PC-9 (cell line): ENCODE data around the gene LRP1B. TPM values are rescaled to one million over a fixed set of nuclear protein-coding genes. Genes with fewer than 3 reads are reported as not detected.

Experiments
- BruUV-seq: library from RNA; stranded (reverse); fragments of 400-500 nt; replicated peaks from 2 replicates; lab custom pipeline; 2021; lab: Mats Ljungman, UMichigan
- CTCF ChIA-PET: fragments of 300-600 bp; sonication (Branson Sonifier 250); formaldehyde crosslinking; loops from one replicate; lab custom pipeline; 2022; ENCODE audit warnings: antibody characterized with exemption; lab: Charles Lee
- POLR2A ChIA-PET: fragments of 300-600 bp; sonication (Branson Sonifier 250); formaldehyde crosslinking; loops from one replicate; lab custom pipeline; 2022; ENCODE audit warnings: antibody characterized with exemption; ENCODE audit not compliant: unreplicated experiment; lab: Charles Lee
- DNase-seq, 2 experiments: peaks; one replicate each; pipeline versions ENCODE4 v3.0.0 to v3.0.0-alpha.2; 2015 to 2022; ENCODE audit warnings: mixed read lengths in 1 of 2
- H2AFZ ChIP-seq: fragments of 200-600 bp; sonication (generic); 2 replicates; pipeline ENCODE4 v1.8.1; 2017; ENCODE audit warnings: antibody characterized with exemption
- H3F3A ChIP-seq: fragments of 200-600 bp; sonication (generic); 2 replicates; pipeline ENCODE4 v1.8.1; 2017; ENCODE audit warnings: antibody characterized with exemption, mild to moderate bottlenecking, low read depth; ENCODE audit not compliant: insufficient read depth
- H3K27ac ChIP-seq: fragments of 200-600 bp; sonication (generic); 2 replicates; pipeline ENCODE4 v1.6.1; 2016; ENCODE audit warnings: mixed run types
- H3K27me3 ChIP-seq: fragments of 200-600 bp; sonication (generic); 2 replicates; pipeline ENCODE4 v1.6.1; 2016; ENCODE audit warnings: low read depth, mixed run types; ENCODE audit not compliant: insufficient read depth
- H3K36me3 ChIP-seq: fragments of 200-600 bp; sonication (generic); 2 replicates; pipeline ENCODE4 v1.6.1; 2016; ENCODE audit warnings: low read depth, mixed run types
- H3K4me1 ChIP-seq: fragments of 200-600 bp; sonication (generic); replicated peaks from 2 replicates; pipeline ENCODE4 v1.6.1; 2016; ENCODE audit warnings: mixed run types; ENCODE audit not compliant: insufficient read depth
- H3K4me2 ChIP-seq: fragments of 200-600 bp; sonication (generic); 2 replicates; pipeline ENCODE4 v1.6.1; 2017; ENCODE audit warnings: mixed run types
- H3K4me3 ChIP-seq: fragments of 200-600 bp; sonication (generic); 2 replicates; pipeline ENCODE4 v1.6.1; 2016; ENCODE audit warnings: mixed run types
- H3K79me2 ChIP-seq: fragments of 200-600 bp; sonication (generic); 2 replicates; pipeline ENCODE4 v1.6.1; 2017; ENCODE audit warnings: low read depth, mixed run types
- H3K9me2 ChIP-seq: fragments of 200-600 bp; sonication (generic); 2 replicates; pipeline ENCODE4 v1.8.1; 2017; ENCODE audit warnings: mild to moderate bottlenecking; ENCODE audit not compliant: insufficient read depth
- H3K9me3 ChIP-seq: fragments of 200-600 bp; sonication (generic); 2 replicates; pipeline ENCODE4 v1.8.1; 2016; ENCODE audit warnings: low read depth; ENCODE audit not compliant: insufficient read depth
- H4K20me1 ChIP-seq: fragments of 200-600 bp; sonication (generic); 2 replicates; pipeline ENCODE4 v1.8.1; 2017; ENCODE audit not compliant: insufficient read depth
- CTCF ChIP-seq: fragments of 200-600 bp; sonication (generic); conservative IDR thresholded peaks from 2 replicates; pipeline ENCODE4 v1.6.1; 2017; ENCODE audit warnings: mixed run types, antibody characterized with exemption, mild to moderate bottlenecking, moderate library complexity
- EZH2 ChIP-seq: fragments of 200-600 bp; sonication (generic); IDR thresholded peaks from 2 replicates; pipeline ENCODE4 v1.8.0; 2017; ENCODE audit warnings: antibody characterized with exemption, low read depth
- intact Hi-C: fragments of 100-400 bp; cut with micrococcal nuclease; formaldehyde crosslinking; loops from one replicate; pipeline ENCODE4 v1.10.0; 2022; ENCODE audit not compliant: unreplicated experiment
- total RNA-seq: library from RNA; stranded (reverse); gene quantifications from 2 replicates; pipeline ENCODE4 v1.2.3, GENCODE V29; 2021

The LRP1B gene
- total RNA-seq, 1 experiment from 2014 or later, result 1.7 TPM

- no peaks in the 10 kb centered on the region for H3K27me3 ChIP-seq
- H4K20me1 ChIP-seq, result no peaks in the 10 kb centered on the region
- no peaks in the 10 kb centered on the region for H3K9me3 ChIP-seq
- POLR2A ChIA-PET, result no interaction called here
- H3F3A ChIP-seq, result no peaks in the 10 kb centered on the region
- no peak overlapping the region for H3K4me2 ChIP-seq
- CTCF ChIA-PET, result no interaction called here
- no peak for DNase-seq
- TF ChIP-seq CTCF (no peak), EZH2 (no peak)
- no peaks in the 10 kb centered on the region for H3K4me1 ChIP-seq
- H2AFZ ChIP-seq, result no peak overlapping the region
- no peaks in the 10 kb centered on the region for H3K9me2 ChIP-seq
- H3K4me3 ChIP-seq, result no peak overlapping the region
- H3K36me3 ChIP-seq, result no peaks in the 10 kb centered on the region
- intact Hi-C loops, result no loop called here
- H3K27ac ChIP-seq, result no peak overlapping the region
- no peaks in the 10 kb centered on the region for H3K79me2 ChIP-seq
- BruUV-seq, result no TSS peak
Measured at GRCh38 chr2:140273958-140274357, 1856.9 kb downstream of the LRP1B start.

- CTCF ChIA-PET, result no interaction called here
- no peaks in the 10 kb centered on the region for H3K9me2 ChIP-seq
Measured at GRCh38 chr2:140273408-140273807, 1857.4 kb downstream of the LRP1B start.

GRCh38 chr2:140270224-140270623, 1860.6 kb downstream of the LRP1B start:
- CTCF ChIA-PET, result no interaction called here
- no peak for DNase-seq
- POLR2A ChIA-PET, result no interaction called here

More at GRCh38 chr2:140273408-140273807, 1857.4 kb downstream of the LRP1B start:
- Histone ChIP-seq H4K20me1 (no peaks in the 10 kb centered on the region), H3K9me3 (no peaks in the 10 kb centered on the region), H3K27me3 (no peaks in the 10 kb centered on the region), H3F3A (no peaks in the 10 kb centered on the region), H3K79me2 (no peaks in the 10 kb centered on the region), H3K27ac (no peak overlapping the region), H3K4me2 (no peak overlapping the region), H3K36me3 (no peaks in the 10 kb centered on the region), H2AFZ (no peak overlapping the region), H3K4me3 (no peak overlapping the region), H3K4me1 (no peaks in the 10 kb centered on the region)
- DNase-seq, result no peak
- no peak for TF ChIP-seq EZH2
- TF ChIP-seq CTCF, result no peak
- BruUV-seq, result no TSS peak
- intact Hi-C loops, result no loop called here
- POLR2A ChIA-PET, result no interaction called here

More at GRCh38 chr2:140270224-140270623, 1860.6 kb downstream of the LRP1B start:
- Histone ChIP-seq H2AFZ (no peak overlapping the region), H3K4me1 (no peaks in the 10 kb centered on the region), H3K9me3 (no peaks in the 10 kb centered on the region), H4K20me1 (no peaks in the 10 kb centered on the region), H3K9me2 (no peaks in the 10 kb centered on the region), H3K36me3 (no peaks in the 10 kb centered on the region), H3K4me2 (no peak overlapping the region), H3K27ac (no peak overlapping the region), H3K27me3 (no peaks in the 10 kb centered on the region), H3K79me2 (no peaks in the 10 kb centered on the region), H3F3A (no peaks in the 10 kb centered on the region), H3K4me3 (no peak overlapping the region)
- BruUV-seq, result no TSS peak
- TF ChIP-seq EZH2 (no peak), CTCF (no peak)
- intact Hi-C loops, result no loop called here
